ENCODE results near the gene FNDC3B. TPM values are rescaled to one million over a fixed set of nuclear protein-coding genes. Genes with fewer than 3 reads are reported as not detected.

FNDC3B gene
- total RNA-seq, 1 donor from 2014 or later = 54.9 TPM

DNA sequence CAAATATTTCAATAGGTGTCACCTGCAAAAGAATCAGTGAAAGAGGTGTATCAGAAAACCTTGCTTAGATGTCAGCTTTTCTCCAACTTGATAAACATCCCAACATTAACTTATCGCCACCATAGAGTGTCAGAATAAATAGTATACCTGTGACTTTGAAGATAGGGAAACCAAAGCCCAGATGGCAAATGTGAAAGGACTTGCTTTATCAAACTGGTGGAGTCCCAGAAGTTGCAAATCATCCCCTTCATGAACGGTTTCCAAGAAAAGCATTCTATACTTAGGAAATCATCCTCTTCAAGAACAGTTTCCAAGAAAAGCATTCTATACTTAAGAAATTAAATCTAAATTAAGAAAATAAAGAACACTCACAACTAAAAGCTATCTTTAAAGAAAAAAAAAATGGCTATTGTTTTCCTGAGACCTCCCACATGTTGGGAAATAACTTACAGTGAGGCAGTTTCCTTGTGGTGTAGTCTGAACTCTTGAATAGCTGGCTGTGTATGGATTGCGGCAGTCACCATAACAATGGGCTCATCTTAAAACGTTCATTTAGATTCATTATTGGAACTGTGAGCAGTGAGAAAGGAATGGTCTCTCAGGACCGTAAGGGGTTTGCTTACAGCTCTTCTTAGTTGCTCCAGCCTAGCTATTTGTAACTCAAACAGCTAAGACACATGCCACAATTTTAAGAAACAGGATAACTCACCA is 352.4 kb downstream of the FNDC3B start:
- Histone ChIP-seq H3K4me3 (no peak overlapping the region), H3K27ac (peak overlapping the region in 1 of 2 donors; percentile 13), H3K36me3 (peaks cover 0 to 12% of the 10 kb centered on the region in 2 donors), H3K4me1 (peaks cover 0 to 17% of the 10 kb centered on the region in 2 donors), H3K9me3 (no peaks in the 10 kb centered on the region), H3K27me3 (no peaks in the 10 kb centered on the region)
- no peak for DNase-seq (ENCODE audit: low spot score in 2 of 2)
- intact Hi-C loops (cut with DNase I) = no loop called here
- TF ChIP-seq, protein P1, sequence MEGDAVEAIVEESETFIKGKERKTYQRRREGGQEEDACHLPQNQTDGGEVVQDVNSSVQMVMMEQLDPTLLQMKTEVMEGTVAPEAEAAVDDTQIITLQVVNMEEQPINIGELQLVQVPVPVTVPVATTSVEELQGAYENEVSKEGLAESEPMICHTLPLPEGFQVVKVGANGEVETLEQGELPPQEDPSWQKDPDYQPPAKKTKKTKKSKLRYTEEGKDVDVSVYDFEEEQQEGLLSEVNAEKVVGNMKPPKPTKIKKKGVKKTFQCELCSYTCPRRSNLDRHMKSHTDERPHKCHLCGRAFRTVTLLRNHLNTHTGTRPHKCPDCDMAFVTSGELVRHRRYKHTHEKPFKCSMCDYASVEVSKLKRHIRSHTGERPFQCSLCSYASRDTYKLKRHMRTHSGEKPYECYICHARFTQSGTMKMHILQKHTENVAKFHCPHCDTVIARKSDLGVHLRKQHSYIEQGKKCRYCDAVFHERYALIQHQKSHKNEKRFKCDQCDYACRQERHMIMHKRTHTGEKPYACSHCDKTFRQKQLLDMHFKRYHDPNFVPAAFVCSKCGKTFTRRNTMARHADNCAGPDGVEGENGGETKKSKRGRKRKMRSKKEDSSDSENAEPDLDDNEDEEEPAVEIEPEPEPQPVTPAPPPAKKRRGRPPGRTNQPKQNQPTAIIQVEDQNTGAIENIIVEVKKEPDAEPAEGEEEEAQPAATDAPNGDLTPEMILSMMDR (IDR thresholded peaks at IDR 0.05) = no peak

DNA sequence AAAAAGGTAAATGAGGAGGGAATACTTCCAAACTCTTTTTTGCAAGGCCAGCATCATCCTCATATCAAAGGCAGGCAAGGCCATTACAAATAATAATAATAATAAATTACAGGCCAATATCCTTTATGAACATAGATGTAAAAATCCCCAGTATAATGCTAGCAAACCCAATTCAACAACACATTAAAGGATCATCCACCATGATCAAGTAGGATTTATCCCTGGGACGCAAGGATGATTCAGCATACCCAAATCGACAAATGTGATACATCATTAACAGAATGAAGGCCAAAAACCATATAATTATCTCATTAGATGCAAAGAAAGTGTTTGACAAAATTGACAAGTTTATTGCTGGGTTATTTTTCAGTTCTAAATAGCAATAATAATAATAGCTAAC is 355.3 kb downstream of the FNDC3B start:
- TF ChIP-seq, protein P1 (IDR thresholded peaks at IDR 0.05) = no peak
- Histone ChIP-seq H3K27ac (no peak overlapping the region), H3K9me3 (no peaks in the 10 kb centered on the region), H3K36me3 (peaks cover 18 to 31% of the 10 kb centered on the region in 2 donors), H3K4me3 (no peak overlapping the region), H3K27me3 (no peaks in the 10 kb centered on the region), H3K4me1 (peaks cover 0 to 15% of the 10 kb centered on the region in 2 donors)
- no peak for DNase-seq (ENCODE audit: low spot score in 2 of 2)
- intact Hi-C loops (cut with DNase I) = no loop called here

DNA sequence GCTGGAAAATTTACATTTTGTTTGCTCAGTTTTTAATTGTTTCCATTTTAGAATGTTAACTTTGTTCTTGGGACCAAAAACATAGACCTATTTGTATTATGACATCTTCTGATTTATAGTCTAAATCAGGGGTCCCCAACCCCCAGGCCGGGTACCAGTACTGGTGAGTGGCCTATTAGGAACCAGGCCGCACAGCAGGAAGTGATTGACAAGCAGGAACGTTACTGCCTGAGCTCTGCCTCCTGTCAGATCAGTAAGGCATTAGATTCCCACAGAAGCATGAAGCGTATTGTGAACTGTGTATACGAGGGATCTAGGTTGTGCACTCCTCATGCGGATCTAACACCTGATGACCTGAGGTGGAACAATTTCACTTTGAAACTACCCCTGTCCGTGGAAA is 357.0 kb downstream of the FNDC3B start:
- Histone ChIP-seq H3K9me3 (no peaks in the 10 kb centered on the region), H3K36me3 (peaks cover 21 to 42% of the 10 kb centered on the region in 2 donors), H3K27ac (no peak overlapping the region), H3K4me3 (no peak overlapping the region), H3K27me3 (no peaks in the 10 kb centered on the region), H3K4me1 (peaks cover 0 to 5% of the 10 kb centered on the region in 2 donors)
- intact Hi-C loops (cut with DNase I) = no loop called here
- no peak for DNase-seq (ENCODE audit: low spot score in 2 of 2)
- TF ChIP-seq, protein P1 (IDR thresholded peaks at IDR 0.05) = no peak

DNA sequence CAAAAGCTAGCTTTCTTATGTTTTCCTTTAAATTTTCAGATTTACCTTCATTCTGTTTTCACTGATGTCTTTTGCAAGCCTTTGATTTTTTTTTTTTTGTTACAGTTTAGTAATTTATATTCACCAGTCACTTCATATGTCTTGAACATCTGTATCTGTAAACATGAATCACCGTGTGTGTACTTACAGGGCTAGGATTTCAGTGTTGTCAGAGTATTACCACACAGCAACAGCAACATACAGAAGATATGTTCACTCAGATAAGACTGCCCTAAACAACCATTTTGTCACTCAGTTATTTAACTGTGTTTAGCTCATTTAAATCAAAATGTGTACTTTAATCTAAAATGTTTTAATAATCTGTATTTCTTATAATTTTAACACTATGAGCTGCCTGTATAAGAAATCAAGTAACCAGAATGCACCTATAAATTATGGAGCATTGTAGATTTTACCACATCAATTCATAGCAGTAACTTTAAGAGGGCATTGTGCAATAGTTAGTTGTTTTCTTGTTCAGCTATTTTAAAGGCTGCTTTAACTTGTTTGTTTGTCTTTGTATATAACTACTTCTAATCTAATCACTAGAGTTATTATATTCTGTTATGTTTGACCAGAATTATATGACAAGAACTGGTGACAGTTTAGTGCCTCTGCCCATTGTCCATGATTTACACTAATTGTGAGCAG is 358.5 kb downstream of the FNDC3B start:
- TF ChIP-seq, protein P1 (IDR thresholded peaks at IDR 0.05) = no peak
- no peaks in the 10 kb centered on the region for H3K27me3 ChIP-seq
- no peaks in the 10 kb centered on the region for H3K4me1 ChIP-seq
- peaks cover 0 to 2% of the 10 kb centered on the region in 2 donors for H3K9me3 ChIP-seq
- H3K36me3 ChIP-seq = peaks cover 21 to 47% of the 10 kb centered on the region in 2 donors
- no peak overlapping the region for H3K4me3 ChIP-seq
- no peak for DNase-seq (ENCODE audit: low spot score in 2 of 2)
- intact Hi-C loops (cut with DNase I) = no loop called here
- no peak overlapping the region for H3K27ac ChIP-seq

DNA sequence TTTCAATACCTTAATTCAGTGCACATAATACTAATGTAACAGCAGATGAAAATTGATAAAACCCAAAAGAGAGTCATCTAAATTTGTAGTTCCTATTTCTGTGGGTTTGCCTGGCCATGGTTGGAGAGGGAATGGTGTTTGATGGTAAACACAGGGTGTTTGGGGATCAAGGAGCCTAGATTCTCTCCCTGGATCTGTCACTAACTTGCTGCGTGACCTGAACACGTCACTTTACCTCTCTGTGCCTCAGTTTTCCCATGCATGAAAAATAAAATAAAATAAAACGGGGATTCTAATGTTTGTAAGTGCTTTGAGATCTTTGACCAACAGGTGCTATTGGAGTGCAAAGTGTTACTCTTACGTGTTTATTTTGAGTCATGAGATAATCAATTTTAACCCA is 359.1 kb downstream of the FNDC3B start:
- Histone ChIP-seq H3K27ac (no peak overlapping the region), H3K9me3 (peaks cover 0 to 8% of the 10 kb centered on the region in 2 donors), H3K4me1 (no peaks in the 10 kb centered on the region), H3K36me3 (peaks cover 21 to 47% of the 10 kb centered on the region in 2 donors), H3K27me3 (no peaks in the 10 kb centered on the region), H3K4me3 (no peak overlapping the region)
- intact Hi-C loops (cut with DNase I) = no loop called here
- DNase-seq (ENCODE audit: low spot score in 2 of 2) = no peak
- TF ChIP-seq, protein P1 (IDR thresholded peaks at IDR 0.05) = no peak

Measured in ascending aorta (tissue), 2 donors.